HG03196 (cell line): ENCODE data around the gene PRR13.
"Not testable (repeated sequence)": the region's sequence is repeated elsewhere in the genome, so short reads cannot be mapped to it uniquely, and the experiment has no call there.

Experiments
- ATAC-seq: cut with Tn5 transposase; IDR thresholded peaks from one replicate; pipeline ENCODE4 v1.9.1; 2021; ENCODE audit not compliant: unreplicated experiment

The PRR13 gene

DNA sequence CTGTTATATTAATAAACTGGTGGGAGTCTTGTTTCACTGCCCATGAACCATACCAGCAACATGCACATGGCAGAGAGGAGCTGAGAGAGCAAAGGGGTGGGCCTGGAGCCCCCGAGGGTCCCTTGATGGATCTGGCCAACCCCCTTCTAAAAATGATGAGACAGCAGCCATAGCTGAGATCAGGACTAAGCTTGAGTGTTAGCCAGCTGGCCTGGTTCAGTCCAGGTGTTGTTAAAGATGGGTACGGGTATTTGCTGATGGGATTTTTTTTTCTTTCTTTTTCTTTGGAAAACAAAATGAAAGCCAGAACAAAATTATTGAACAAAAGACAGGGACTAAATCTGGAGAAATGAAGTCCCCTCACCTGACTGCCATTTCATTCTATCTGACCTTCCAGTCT lies 26.3 kb downstream of the PRR13 start:
- no peak for ATAC-seq

GRCh38 chr12:53468282-53468681 lies 26.7 kb downstream of the PRR13 start:
- no peak for ATAC-seq

DNA sequence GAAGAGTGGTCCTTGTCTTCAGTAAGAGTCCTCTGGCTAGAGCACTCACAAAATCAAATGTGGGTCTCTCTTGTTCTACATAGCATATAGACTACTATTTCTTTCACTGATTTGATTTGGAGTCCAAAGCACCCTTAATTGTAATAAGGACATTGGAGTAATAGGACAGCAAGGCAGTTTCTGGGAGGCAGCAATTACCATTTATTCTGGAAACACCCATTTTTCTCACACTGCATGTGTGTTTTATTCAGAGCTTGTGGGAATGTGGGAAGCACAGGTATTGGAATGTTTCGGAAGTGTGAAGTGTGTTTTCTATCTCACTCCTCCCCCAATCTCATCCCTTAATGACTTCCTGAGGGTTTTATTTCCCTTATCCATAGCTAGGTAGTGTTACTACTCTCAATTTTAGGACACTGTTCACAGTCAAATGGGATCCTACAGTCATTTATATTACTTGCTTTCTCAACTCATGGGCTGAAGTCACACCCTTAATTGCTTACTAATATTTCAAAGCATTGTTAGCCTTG lies 30.6 kb downstream of the PRR13 start:
- ATAC-seq, result no peak

DNA sequence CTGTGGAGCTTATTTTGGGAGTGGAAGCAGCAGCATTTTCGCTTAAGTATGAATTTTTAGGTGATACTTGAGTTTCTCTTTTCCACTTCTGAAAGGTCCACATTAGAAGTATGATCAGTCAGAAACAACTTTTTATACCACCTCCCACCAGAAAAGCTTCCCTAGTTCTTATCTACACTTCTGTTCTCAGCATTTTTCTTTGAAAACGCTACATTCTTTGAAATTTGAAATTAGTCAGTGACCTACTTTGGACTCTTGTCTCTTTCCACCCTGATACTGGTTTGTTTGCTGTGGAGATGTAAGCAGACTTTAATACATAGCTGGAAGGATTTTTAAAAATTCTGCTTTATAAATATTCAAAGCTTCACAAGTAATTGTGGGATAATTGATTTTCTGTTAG lies 32.5 kb downstream of the PRR13 start:
- ATAC-seq, result no peak

- ATAC-seq, result no peak
Measured at GRCh38 chr12:53474819-53475218, 33.3 kb downstream of the PRR13 start.

DNA sequence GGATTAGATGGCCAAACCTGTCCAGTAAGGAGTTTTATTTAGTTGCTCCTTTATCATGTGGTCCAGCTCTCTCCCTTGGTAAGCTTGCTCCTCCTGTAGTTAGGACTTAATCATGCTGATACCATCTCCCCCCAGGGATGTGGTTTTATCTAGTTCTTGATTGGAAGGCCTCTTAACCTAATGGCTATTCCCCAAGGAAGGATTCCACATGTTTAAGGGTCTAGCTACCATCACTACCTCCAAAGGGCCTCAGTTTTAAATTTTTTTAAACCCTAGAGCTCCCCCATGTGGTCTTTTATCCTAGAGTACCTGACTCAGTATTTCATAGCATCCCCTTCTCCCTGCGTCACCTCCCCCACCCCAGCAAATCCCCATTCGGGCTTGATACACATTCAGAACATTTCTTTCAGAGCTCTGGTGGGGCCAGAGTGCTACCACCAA lies 35.3 kb downstream of the PRR13 start:
- no peak for ATAC-seq

GRCh38 chr12:53478865-53479264 lies 37.3 kb downstream of the PRR13 start:
- ATAC-seq, result no peak

DNA sequence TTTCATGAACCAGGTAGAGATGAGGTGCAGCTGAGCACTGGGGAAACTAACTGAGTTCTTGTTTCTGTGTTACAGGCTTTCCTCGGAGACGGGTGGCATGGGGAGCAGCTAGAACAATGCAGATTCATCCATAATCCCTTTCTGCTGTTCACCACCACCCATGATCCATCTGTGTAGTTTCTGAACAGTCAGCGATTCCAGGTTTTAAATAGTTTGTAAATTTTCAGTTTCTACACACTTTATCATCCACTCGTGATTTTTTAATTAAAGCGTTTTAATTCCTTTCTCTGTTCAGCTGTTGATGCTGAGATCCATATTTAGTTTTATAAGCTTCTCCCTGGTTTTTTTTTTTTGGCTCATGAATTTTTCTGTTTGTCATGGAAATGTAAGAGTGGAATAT lies 37.8 kb downstream of the PRR13 start:
- ATAC-seq, result no peak

DNA sequence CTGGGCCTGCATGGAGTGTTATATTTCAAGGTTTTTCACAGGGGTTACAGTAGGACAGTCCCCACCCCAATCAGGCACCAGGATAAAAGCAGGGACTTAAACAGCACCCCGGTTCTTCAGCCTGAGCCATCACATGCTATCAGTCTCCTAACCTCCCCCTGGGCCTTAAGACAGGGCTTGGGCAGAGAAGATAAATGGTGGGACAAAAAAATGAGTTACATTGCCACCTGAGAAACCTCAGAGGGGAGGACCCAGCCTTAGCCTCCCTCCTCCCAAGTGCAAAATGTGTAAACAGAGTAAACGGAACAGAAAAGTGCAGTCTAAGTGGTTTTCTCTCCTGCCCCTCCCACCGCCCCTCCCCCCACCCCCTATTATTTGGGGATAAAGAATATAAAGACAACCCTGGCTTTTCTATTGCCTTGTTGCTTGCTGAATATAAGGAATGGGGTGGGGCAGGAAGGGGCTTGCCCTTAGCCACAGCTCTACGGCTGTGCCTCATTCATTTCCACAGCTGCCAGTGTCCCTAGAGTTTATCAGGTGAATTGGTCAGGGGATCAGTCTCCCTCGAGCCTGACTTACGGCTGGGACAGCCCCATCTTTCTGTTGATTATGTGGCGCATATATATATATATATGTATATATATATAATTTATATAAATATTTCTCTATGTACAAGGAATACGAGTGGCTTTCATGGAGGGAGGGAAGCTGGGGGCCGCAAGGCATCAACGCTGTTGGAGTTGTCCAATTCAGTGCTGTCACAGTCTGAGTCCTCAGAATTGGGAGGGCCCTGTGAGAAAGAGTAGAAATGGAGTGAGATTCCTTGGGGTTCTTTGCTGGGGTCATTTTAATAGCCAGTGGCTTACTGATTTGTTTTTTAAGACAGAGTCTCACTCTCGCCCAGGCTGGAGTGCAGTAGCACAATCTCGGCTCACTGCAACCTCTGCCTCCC lies 39.2 kb downstream of the PRR13 start:
- no peak for ATAC-seq

- ATAC-seq, result not testable (repeated sequence)
Measured at GRCh38 chr12:53481458-53481857, 39.9 kb downstream of the PRR13 start.

DNA sequence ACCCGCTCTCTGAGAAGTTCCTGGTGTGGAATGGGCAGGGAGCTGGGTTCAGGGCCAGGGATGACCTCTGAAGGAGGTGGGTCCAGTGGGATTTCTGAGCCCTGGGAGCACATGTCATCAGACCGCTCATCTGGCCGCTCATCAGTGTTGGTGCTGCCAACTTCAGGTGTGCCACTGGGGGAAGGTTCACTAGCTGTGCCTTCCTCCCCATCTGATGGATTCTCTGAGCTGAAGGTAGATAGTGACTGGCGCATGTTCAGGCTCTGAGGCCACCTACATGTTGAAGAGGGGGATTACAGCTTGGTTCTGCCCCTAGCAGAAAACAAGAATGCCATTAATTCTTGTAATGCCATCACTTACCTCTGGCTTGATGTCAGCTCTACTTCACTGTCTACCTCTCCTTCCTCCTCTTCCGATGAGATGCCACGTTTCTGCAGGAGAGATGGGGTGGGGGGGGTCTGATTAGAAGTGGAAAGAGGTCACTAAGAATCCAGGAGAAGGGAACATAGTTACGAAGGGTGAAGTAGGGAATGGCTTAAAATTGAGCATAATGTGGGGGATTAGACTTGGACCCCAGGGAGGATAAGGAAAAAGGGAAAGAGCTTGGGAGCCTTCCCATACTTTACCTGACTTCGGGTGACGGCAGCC lies 40.5 kb downstream of the PRR13 start:
- ATAC-seq, result no peak

GRCh38 chr12:53482626-53483168 lies 41.2 kb downstream of the PRR13 start:
- no peak for ATAC-seq

GRCh38 chr12:53483225-53483978 lies 41.9 kb downstream of the PRR13 start:
- ATAC-seq, result no peak

DNA sequence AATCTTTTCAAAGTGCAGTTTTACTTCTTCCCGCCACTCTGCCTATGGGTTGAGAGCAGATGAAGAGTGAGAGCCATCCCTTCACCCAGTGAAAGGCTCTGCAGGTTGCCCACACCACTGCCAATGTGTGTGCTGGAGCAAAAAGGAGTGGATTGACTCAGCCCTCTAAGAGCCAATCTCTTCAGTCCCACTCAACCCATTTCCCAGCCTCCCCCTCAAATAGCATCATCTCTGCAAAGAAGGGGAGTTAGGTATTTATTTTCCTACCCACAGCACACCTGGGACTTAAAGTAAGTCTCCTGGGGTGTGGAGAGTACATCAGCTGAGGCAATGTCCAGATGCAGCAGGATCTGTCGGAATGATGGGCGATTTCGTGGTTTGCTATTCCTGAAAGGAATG lies 42.4 kb downstream of the PRR13 start:
- no peak for ATAC-seq

DNA sequence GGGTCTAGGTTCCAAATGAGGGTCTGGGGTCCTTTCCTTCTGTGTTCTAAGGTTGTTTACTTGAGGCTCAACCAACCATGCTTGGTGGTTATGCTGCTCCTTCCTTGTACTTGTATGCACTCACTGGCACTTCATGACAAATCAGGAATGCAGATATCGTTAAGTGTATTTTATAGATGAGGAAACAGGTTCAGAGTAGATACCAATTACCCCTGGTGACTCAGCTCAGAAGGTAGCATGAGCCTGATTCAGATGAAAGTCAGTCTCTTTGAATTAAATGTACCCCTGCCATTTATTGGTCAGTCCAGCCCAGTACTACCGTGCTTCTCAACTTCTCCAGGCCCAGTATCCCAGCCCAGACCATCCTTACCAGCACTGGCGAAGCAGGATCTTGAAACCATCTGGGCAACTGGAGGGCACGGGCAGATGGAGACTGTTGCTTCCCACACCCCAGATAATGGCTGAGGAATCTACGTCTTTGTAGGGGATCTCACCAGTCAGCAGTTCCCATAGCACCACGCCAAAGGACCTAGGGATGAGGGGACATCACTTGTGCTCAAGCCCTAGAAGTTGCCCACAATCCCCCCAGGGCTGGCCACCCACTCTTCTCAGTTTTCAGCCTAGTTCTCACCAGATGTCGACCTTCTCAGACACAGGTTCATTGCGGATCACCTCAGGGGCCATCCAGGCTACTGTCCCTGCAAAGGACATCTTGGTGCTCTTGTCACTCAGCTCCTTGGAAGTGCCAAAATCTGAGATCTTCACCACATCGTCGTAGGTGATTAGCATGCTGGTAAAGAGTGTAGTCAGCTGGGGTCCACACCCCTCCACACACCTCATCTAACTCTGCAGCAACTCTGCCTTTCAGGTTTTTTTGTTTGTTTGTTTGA lies 43.4 kb downstream of the PRR13 start:
- no peak for ATAC-seq

- ATAC-seq, result no peak
Measured at GRCh38 chr12:53485955-53486735, 44.6 kb downstream of the PRR13 start.

DNA sequence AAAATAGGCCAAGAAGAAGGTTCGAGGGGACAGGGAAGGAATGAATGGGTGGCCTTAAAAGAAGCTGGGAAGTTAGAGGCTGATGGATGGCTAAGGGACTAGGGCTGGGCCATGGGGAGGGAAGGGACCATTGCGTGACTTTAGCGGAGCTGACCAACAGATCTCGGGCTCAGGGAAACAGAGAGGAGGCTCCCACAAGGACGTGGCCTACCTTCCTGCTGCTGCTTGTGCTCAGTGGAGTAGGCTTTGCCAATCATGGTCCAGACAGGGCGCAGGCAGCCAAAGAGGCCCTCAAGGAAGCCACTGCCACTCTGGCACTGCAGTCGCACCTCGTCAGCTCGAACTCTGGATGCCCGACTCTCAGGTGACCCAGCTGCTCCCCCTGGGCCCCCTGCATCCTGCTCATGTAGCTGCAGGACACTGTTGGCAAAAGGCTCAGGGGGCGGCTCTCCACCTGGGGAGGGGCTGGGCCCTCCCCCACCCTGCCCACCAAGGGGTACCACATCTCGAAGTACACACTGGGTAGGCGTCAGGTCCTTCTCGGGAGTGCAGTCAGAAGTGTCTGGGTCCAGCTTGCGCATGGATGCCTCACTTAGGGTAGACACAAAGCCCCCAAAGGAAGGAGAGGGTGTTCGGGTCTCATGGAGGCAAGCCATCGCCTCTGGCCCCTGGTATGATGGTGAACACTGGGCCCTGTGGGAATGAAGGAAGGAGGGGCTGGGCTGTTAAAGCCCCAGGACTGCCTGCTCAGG lies 45.4 kb downstream of the PRR13 start:
- ATAC-seq, result no peak

GRCh38 chr12:53489242-53489864 lies 47.8 kb downstream of the PRR13 start:
- ATAC-seq, result no peak
